H9 (cell line): Measurements from ENCODE around the gene STAT3. TPM values are rescaled to one million over a fixed set of nuclear protein-coding genes. Genes with fewer than 3 reads are reported as not detected.
"Not testable (repeated sequence)": the region's sequence is repeated elsewhere in the genome, so short reads cannot be mapped to it uniquely, and the experiment has no call there.

Experiments used
- DNase-seq: peaks from one replicate; pipeline ENCODE4 v3.0.0-alpha.2; 2017
- H2AFZ ChIP-seq: one replicate; pipeline ENCODE4 v1.6.1; 2013; ENCODE audit warnings: mild to moderate bottlenecking, low read length, control low read depth, moderate library complexity
- H2AK5ac ChIP-seq: 2 replicates; pipeline ENCODE4 v1.6.1; 2013; ENCODE audit warnings: low read length, control low read depth, mixed read lengths; ENCODE audit not compliant: insufficient read length
- H2BK120ac ChIP-seq: one replicate; pipeline ENCODE4 v1.6.1; 2013; ENCODE audit warnings: low read depth, mild to moderate bottlenecking, low read length, control low read depth, inconsistent platforms; ENCODE audit not compliant: poor library complexity, severe bottlenecking
- H2BK12ac ChIP-seq: 2 replicates; pipeline ENCODE4 v1.6.1; 2013; ENCODE audit warnings: low read length, control low read depth, mixed read lengths, low read depth; ENCODE audit not compliant: insufficient read length
- H2BK15ac ChIP-seq: 2 replicates; pipeline ENCODE4 v1.6.1; 2013; ENCODE audit warnings: low read depth, low read length, control low read depth
- H2BK20ac ChIP-seq: one replicate; pipeline ENCODE4 v1.6.1; 2013; ENCODE audit warnings: low read depth, mild to moderate bottlenecking, low read length, control low read depth, inconsistent platforms; ENCODE audit not compliant: poor library complexity, severe bottlenecking
- H2BK5ac ChIP-seq: 2 replicates; pipeline ENCODE4 v1.6.1; 2013; ENCODE audit warnings: low read length, control low read depth, mixed read lengths; ENCODE audit not compliant: insufficient read length
- H3K14ac ChIP-seq: 2 replicates; pipeline ENCODE4 v1.6.1; 2013; ENCODE audit warnings: low read length, control low read depth; ENCODE audit not compliant: insufficient read depth
- H3K18ac ChIP-seq: 2 replicates; pipeline ENCODE4 v1.6.1; 2013; ENCODE audit warnings: low read depth, mild to moderate bottlenecking, mixed read lengths, low read length, control low read depth; ENCODE audit not compliant: insufficient read length
- H3K23ac ChIP-seq: 2 replicates; pipeline ENCODE4 v1.6.1; 2013; ENCODE audit warnings: low read length, control low read depth, mixed read lengths, low read depth; ENCODE audit not compliant: insufficient read length
- H3K23me2 ChIP-seq: 2 replicates; pipeline ENCODE4 v1.6.1; 2013; ENCODE audit warnings: low read depth, mild to moderate bottlenecking, mixed read lengths, low read length, control low read depth; ENCODE audit not compliant: insufficient read length, poor library complexity, severe bottlenecking
- H3K27ac ChIP-seq: 2 replicates; pipeline ENCODE4 v1.5.1; 2013; ENCODE audit warnings: low read length, control low read depth, mixed read lengths, low read depth; ENCODE audit not compliant: insufficient read length
- H3K27me3 ChIP-seq: 2 replicates; pipeline ENCODE4 v1.6.1; 2013; ENCODE audit warnings: low read length, control low read depth, inconsistent platforms; ENCODE audit not compliant: insufficient read depth
- H3K4ac ChIP-seq: 2 replicates; pipeline ENCODE4 v1.6.1; 2013; ENCODE audit warnings: low read depth, mild to moderate bottlenecking, control low read depth, inconsistent platforms, low read length, moderate library complexity
- H3K4me1 ChIP-seq: 2 replicates; pipeline ENCODE4 v1.6.1; 2013; ENCODE audit warnings: low read length, control low read depth, inconsistent platforms; ENCODE audit not compliant: insufficient read depth
- H3K4me2 ChIP-seq: 2 replicates; pipeline ENCODE4 v1.6.1; 2013; ENCODE audit warnings: low read length, control low read depth, mixed read lengths; ENCODE audit not compliant: insufficient read length, insufficient read depth
- H3K56ac ChIP-seq: 2 replicates; pipeline ENCODE4 v1.6.1; 2013; ENCODE audit warnings: low read depth, mild to moderate bottlenecking, mixed read lengths, low read length, control low read depth; ENCODE audit not compliant: insufficient read length
- H3K79me1 ChIP-seq: 2 replicates; pipeline ENCODE4 v1.6.1; 2013; ENCODE audit warnings: low read depth, mild to moderate bottlenecking, moderate library complexity, low read length, control low read depth, inconsistent platforms; ENCODE audit not compliant: insufficient read depth, poor library complexity, severe bottlenecking
- H3K79me2 ChIP-seq: 2 replicates; pipeline ENCODE4 v1.6.1; 2013; ENCODE audit warnings: low read length, control low read depth, inconsistent platforms; ENCODE audit not compliant: insufficient read depth
- H3K9ac ChIP-seq: 2 replicates; pipeline ENCODE4 v1.6.1; 2013; ENCODE audit warnings: low read length, control low read depth, mixed read lengths; ENCODE audit not compliant: insufficient read length; ENCODE audit errors: extremely low read depth
- H3K9me3 ChIP-seq: one replicate; pipeline ENCODE4 v1.6.1; 2013; ENCODE audit warnings: low read depth, low read length, inconsistent platforms; ENCODE audit not compliant: control insufficient read depth
- H3T11ph ChIP-seq: one replicate; pipeline ENCODE4 v1.6.1; 2013; ENCODE audit warnings: mild to moderate bottlenecking, low read length, control low read depth, inconsistent platforms
- H4K20me1 ChIP-seq: one replicate; pipeline ENCODE4 v1.6.1; 2013; ENCODE audit not compliant: control insufficient read depth, insufficient read length, insufficient read depth
- H4K5ac ChIP-seq: 2 replicates; pipeline ENCODE4 v1.6.1; 2013; ENCODE audit warnings: low read depth, mild to moderate bottlenecking, mixed read lengths, low read length, control low read depth; ENCODE audit not compliant: insufficient read length
- H4K8ac ChIP-seq: replicated peaks from 2 replicates; pipeline ENCODE4 v1.6.1; 2013; ENCODE audit warnings: low read length, control low read depth, mixed read lengths, low read depth; ENCODE audit not compliant: insufficient read length
- H4K91ac ChIP-seq: 2 replicates; pipeline ENCODE4 v1.6.1; 2013; ENCODE audit warnings: low read depth, mild to moderate bottlenecking, moderate library complexity, mixed read lengths, low read length, control low read depth; ENCODE audit not compliant: insufficient read length
- H3K27ac Mint-ChIP-seq, 3 experiments: 2 replicates in 2 of 3; 3 replicates in 1 of 3; pipeline ENCODE4 v1.8.0; 2020 to 2021; ENCODE audit warnings: mixed read lengths in 3 of 3, mild to moderate bottlenecking in 1 of 3, moderate library complexity in 1 of 3
- H3K27me3 Mint-ChIP-seq: 2 replicates; pipeline ENCODE4 v1.8.0; 2021; ENCODE audit warnings: low read depth, mild to moderate bottlenecking, moderate library complexity, mixed read lengths
- H3K36me3 Mint-ChIP-seq, 3 experiments: 2 replicates in 2 of 3; 3 replicates in 1 of 3; pipeline ENCODE4 v1.8.0; 2020 to 2021; ENCODE audit warnings: low read depth in 3 of 3, mixed read lengths in 3 of 3; ENCODE audit not compliant: insufficient read depth in 1 of 3
- H3K4me1 Mint-ChIP-seq, 2 experiments: 2 replicates each; pipeline ENCODE4 v1.8.0; 2020; ENCODE audit warnings: mixed read lengths in 2 of 2
- H3K4me3 Mint-ChIP-seq, 2 experiments: 2 replicates in 1 of 2; 3 replicates in 1 of 2; pipeline ENCODE4 v1.8.0; 2020 to 2021; ENCODE audit warnings: mild to moderate bottlenecking in 2 of 2, mixed read lengths in 2 of 2, moderate library complexity in 1 of 2
- H3K9me3 Mint-ChIP-seq, 2 experiments: 2 replicates in 1 of 2; 3 replicates in 1 of 2; pipeline ENCODE4 v1.8.0; 2020; ENCODE audit warnings: mild to moderate bottlenecking in 2 of 2, mixed read lengths in 2 of 2, moderate library complexity in 1 of 2
- CTCF ChIP-seq: fragments of 200-600 bp; sonication (generic); conservative IDR thresholded peaks from 3 replicates; pipeline ENCODE4 v1.8.0; 2021; ENCODE audit warnings: antibody characterized with exemption, mild to moderate bottlenecking
- WGBS: extraction: QIAGEN DNeasy Blood & Tissue Kit; methylation state at CpG from one replicate; pipeline ENCODE4 v1.1.7; 2013; ENCODE audit warnings: missing lambda C conversion rate, low lambda C conversion rate, mixed read lengths; ENCODE audit not compliant: insufficient read length; ENCODE audit errors: extremely low coverage; 5-methylcytosine and 5-hydroxymethylcytosine counted together
- total RNA-seq: library from RNA; stranded (reverse); gene quantifications from 2 replicates; pipeline ENCODE4 v1.2.1, GENCODE V29; 2021

STAT3 gene
- total RNA-seq, 1 experiment from 2014 or later, result 83.2 TPM

DNA sequence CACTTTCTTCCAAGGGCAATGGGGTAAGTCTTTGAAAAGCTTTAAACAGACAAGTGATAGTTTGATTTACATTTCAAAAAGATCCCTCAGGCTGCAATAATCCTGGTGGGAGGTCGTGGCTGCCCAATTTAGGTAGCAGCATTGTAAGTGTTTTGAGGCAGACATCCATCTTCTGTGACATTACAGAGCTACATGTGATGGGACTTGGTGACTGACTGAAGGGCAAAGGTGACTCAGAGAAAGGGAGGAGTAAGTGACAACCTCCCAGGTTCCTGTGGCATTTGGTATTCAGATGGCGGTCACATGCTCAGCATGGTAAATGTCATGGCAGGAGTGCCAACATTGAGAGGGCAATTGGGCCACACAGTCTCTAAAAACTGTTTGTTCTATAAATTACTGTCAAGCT, 26.5 kb downstream of the STAT3 start:
- Histone ChIP-seq H3K14ac (no peak overlapping the region), H3K23me2 (no peaks in the 10 kb centered on the region), H3K4me1 (peaks cover 10% of the 10 kb centered on the region), H4K20me1 (no peaks in the 10 kb centered on the region), H3K56ac (no peak overlapping the region), H4K91ac (no peak overlapping the region), H3K9me3 (no peaks in the 10 kb centered on the region), H4K8ac (no peak overlapping the region), H2BK120ac (no peak overlapping the region), H3K9ac (no peak overlapping the region), H2BK12ac (no peak overlapping the region), H3K27me3 (no peaks in the 10 kb centered on the region), H3K23ac (no peak overlapping the region), H2BK5ac (no peak overlapping the region), H3K18ac (no peak overlapping the region), H2AK5ac (no peak overlapping the region), H3K27ac (no peak overlapping the region), H3K79me1 (peaks cover 11% of the 10 kb centered on the region), H2BK20ac (no peak overlapping the region), H3K4me2 (no peak overlapping the region), H3T11ph (no peak overlapping the region), H3K4ac (no peak overlapping the region), H2AFZ (no peak overlapping the region), H2BK15ac (no peak overlapping the region), H4K5ac (no peak overlapping the region), H3K79me2 (peaks cover 26% of the 10 kb centered on the region; the same call in 1 of the 2 replicates)
- TF ChIP-seq CTCF, result no peak
- Mint-ChIP-seq H3K9me3 (no peaks in the 10 kb centered on the region), H3K36me3 (peaks cover 0 to 7% (median 0%) of the 10 kb centered on the region in 3 experiments; a peak in 5 of 7 replicates), H3K4me1 (peaks cover 47 to 54% of the 10 kb centered on the region in 2 experiments), H3K27me3 (no peaks in the 10 kb centered on the region; the same call in 1 of the 2 replicates), H3K27ac (peak overlapping the region in 1 of 3 experiments; percentile 85; a peak in 2 of 7 replicates), H3K4me3 (no peak overlapping the region)
- DNase-seq, result no peak
- WGBS, result no CpG with 5 or more reads among the region's 2 CpGs

DNA sequence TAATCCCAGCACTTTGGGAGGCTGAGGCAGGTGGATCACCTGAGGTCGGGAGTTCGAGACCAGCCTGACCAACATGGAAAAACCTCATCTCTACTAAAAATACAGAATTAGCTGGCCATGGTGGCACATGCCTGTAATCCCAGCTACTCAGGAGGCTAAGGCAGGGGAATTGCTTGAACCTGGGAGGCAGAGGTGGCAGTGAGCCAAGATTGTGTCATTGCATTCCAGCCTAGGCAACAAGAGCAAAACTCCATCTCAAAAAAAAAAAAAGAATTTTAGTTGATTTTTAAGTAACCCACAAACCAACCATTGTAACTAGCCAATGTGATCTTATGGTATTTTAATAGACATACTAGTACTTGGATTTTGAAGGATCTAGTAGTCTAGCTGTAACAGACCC, 27.9 kb downstream of the STAT3 start:
- Histone ChIP-seq H3K79me2 (peaks cover 23% of the 10 kb centered on the region; the same call in 1 of the 2 replicates), H3K79me1 (peaks cover 11% of the 10 kb centered on the region)
- not testable (repeated sequence) for H3K23me2 ChIP-seq, H4K20me1 ChIP-seq, H3K56ac ChIP-seq, H4K8ac ChIP-seq, H4K91ac ChIP-seq, H2BK120ac ChIP-seq, H3K4me1 ChIP-seq, H3K9ac ChIP-seq, H3K27me3 ChIP-seq, H2AFZ ChIP-seq, DNase-seq, H3K27ac ChIP-seq, H3K9me3 Mint-ChIP-seq, H2BK20ac ChIP-seq, H3K23ac ChIP-seq, H3K4ac ChIP-seq, H3K27me3 Mint-ChIP-seq, H3K27ac Mint-ChIP-seq, H2BK12ac ChIP-seq, H3K36me3 Mint-ChIP-seq, H3K4me2 ChIP-seq, H3K4me3 Mint-ChIP-seq, H3K9me3 ChIP-seq, H4K5ac ChIP-seq, H3T11ph ChIP-seq, H2AK5ac ChIP-seq, H3K14ac ChIP-seq, H3K18ac ChIP-seq, H2BK15ac ChIP-seq, H2BK5ac ChIP-seq
- H3K4me1 Mint-ChIP-seq, result peaks cover 39 to 45% of the 10 kb centered on the region in 2 experiments
- WGBS, result no CpG with 5 or more reads among the region's 2 CpGs
